ENCODE measurements around the gene C11orf86. TPM values are rescaled to one million over a fixed set of nuclear protein-coding genes. Genes with fewer than 3 reads are reported as not detected.

C11orf86 gene
- total RNA-seq, 2 experiments from 2014 or later: not detected

DNA sequence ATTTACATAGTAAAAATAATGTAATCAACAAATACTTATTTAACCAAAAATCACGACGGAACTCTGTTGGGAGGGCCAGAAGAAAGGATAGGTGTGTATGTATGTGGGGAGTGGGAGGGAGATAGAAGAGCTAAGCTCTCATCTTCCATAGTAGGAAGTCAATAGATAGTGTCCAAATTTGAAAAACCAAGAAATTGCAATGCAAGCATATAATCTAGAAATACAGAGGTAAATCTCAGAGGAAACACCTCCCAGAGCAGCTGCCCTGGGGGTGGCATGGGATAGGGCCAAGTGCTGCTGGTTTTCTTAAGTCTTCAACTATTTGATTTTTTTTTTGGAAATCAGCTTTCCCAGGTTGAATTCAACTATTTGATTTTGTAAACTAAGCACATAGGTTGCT is 16.9 kb downstream of the C11orf86 start:
- H3K4me1 Mint-ChIP-seq (ENCODE audit: low read depth): no peaks in the 10 kb centered on the region
- TF ChIP-seq, protein P1, sequence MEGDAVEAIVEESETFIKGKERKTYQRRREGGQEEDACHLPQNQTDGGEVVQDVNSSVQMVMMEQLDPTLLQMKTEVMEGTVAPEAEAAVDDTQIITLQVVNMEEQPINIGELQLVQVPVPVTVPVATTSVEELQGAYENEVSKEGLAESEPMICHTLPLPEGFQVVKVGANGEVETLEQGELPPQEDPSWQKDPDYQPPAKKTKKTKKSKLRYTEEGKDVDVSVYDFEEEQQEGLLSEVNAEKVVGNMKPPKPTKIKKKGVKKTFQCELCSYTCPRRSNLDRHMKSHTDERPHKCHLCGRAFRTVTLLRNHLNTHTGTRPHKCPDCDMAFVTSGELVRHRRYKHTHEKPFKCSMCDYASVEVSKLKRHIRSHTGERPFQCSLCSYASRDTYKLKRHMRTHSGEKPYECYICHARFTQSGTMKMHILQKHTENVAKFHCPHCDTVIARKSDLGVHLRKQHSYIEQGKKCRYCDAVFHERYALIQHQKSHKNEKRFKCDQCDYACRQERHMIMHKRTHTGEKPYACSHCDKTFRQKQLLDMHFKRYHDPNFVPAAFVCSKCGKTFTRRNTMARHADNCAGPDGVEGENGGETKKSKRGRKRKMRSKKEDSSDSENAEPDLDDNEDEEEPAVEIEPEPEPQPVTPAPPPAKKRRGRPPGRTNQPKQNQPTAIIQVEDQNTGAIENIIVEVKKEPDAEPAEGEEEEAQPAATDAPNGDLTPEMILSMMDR (IDR thresholded peaks at IDR 0.05): no peak
- intact Hi-C loops (cut with micrococcal nuclease): no loop called here
- peaks cover 12% of the 10 kb centered on the region for H3K27me3 Mint-ChIP-seq
- no peak for ATAC-seq
- H3K9me3 Mint-ChIP-seq: no peaks in the 10 kb centered on the region
- POLR2A ChIA-PET: no interaction called here
- no peaks in the 10 kb centered on the region for H3K36me3 Mint-ChIP-seq (ENCODE audit: low read depth)
- H3K4me3 Mint-ChIP-seq: no peak overlapping the region
- CTCF ChIA-PET: interaction anchor here (1.4 kb wide), 1 partner anchor 16 kb away, joined by 3 read pairs; no protein-coding TSS in a partner anchor
- no peak for DNase-seq
- no peak overlapping the region for H3K27ac Mint-ChIP-seq

DNA sequence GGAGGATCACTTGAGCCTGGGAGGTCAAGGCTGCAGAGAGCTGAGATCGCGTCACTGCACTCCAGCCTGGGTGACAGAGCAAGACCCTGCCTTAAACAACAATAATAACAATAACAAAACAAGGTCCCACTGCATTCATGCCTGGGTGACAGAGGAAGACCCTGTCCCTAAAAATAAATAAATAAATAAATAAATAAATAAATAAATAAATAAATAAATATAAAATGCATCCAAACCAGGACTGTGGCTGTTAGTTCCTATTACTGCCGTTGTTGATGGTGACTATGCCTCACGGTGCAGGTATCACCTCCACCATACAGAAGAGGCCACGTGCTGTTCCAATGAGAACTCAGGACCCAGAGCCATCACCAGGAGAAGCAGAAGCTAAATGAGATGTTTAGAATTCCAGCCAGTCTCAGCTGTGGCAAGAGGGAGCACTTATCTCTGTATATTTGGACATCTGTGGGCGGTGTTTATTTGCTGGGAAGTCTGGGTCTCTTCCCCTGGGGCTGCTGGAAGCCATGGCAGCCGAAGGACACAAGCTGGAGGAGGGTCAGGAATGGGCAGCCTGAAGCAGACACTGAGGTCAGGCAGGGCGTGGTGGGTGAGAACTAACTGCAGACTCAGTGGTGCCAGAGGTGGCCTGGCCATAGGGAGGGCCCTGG is 21.6 kb downstream of the C11orf86 start:
- CTCF ChIA-PET: no interaction called here
- H3K4me3 Mint-ChIP-seq: no peak overlapping the region
- intact Hi-C loops (cut with micrococcal nuclease): no loop called here
- H3K4me1 Mint-ChIP-seq (ENCODE audit: low read depth): no peaks in the 10 kb centered on the region
- TF ChIP-seq, protein P1 (IDR thresholded peaks at IDR 0.05): no peak
- DNase-seq (no peak), ATAC-seq (no peak)
- H3K36me3 Mint-ChIP-seq (ENCODE audit: low read depth): no peaks in the 10 kb centered on the region
- no peaks in the 10 kb centered on the region for H3K9me3 Mint-ChIP-seq
- peaks cover 9% of the 10 kb centered on the region for H3K27me3 Mint-ChIP-seq
- POLR2A ChIA-PET: no interaction called here
- no peak overlapping the region for H3K27ac Mint-ChIP-seq

DNA sequence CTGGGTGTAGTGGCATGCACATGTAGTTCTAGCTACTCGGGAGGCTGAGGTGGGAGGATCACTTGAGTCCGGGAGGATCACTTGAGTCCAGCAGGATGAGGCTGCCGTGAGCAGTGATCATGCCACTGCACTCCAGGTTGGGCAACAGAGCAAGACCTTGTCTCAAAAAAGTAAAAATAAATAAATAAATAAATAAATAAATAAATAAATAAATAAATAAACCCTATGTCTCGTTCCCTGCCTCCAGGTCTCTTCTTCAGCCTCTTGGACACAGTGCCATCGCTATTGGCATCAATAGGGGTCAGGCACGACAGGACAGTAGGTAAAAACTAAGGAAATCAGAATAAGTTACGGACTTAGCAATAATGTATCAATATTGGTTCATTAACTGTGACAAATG is 24.5 kb downstream of the C11orf86 start:
- ChIA-PET POLR2A (no interaction called here), CTCF (no interaction called here)
- ATAC-seq (no peak), DNase-seq (no peak)
- H3K27me3 Mint-ChIP-seq: peaks cover 3% of the 10 kb centered on the region
- TF ChIP-seq, protein P1 (IDR thresholded peaks at IDR 0.05): no peak
- H3K27ac Mint-ChIP-seq: no peak overlapping the region
- no peak overlapping the region for H3K4me3 Mint-ChIP-seq
- intact Hi-C loops (cut with micrococcal nuclease): no loop called here
- H3K9me3 Mint-ChIP-seq: no peaks in the 10 kb centered on the region
- no peaks in the 10 kb centered on the region for H3K4me1 Mint-ChIP-seq (ENCODE audit: low read depth)
- H3K36me3 Mint-ChIP-seq (ENCODE audit: low read depth): no peaks in the 10 kb centered on the region

GRCh38 chr11:67001332-67001731 is 26.2 kb downstream of the C11orf86 start:
- ATAC-seq (no peak), DNase-seq (no peak)
- TF ChIP-seq, protein P1 (IDR thresholded peaks at IDR 0.05): no peak
- POLR2A ChIA-PET: no interaction called here
- H3K36me3 Mint-ChIP-seq (ENCODE audit: low read depth): no peaks in the 10 kb centered on the region
- intact Hi-C loops (cut with micrococcal nuclease): no loop called here
- H3K4me3 Mint-ChIP-seq: no peak overlapping the region
- CTCF ChIA-PET: no interaction called here
- H3K27me3 Mint-ChIP-seq: peaks cover 3% of the 10 kb centered on the region
- H3K9me3 Mint-ChIP-seq: no peaks in the 10 kb centered on the region
- peaks cover 1% of the 10 kb centered on the region for H3K4me1 Mint-ChIP-seq (ENCODE audit: low read depth)
- H3K27ac Mint-ChIP-seq: no peak overlapping the region

DNA sequence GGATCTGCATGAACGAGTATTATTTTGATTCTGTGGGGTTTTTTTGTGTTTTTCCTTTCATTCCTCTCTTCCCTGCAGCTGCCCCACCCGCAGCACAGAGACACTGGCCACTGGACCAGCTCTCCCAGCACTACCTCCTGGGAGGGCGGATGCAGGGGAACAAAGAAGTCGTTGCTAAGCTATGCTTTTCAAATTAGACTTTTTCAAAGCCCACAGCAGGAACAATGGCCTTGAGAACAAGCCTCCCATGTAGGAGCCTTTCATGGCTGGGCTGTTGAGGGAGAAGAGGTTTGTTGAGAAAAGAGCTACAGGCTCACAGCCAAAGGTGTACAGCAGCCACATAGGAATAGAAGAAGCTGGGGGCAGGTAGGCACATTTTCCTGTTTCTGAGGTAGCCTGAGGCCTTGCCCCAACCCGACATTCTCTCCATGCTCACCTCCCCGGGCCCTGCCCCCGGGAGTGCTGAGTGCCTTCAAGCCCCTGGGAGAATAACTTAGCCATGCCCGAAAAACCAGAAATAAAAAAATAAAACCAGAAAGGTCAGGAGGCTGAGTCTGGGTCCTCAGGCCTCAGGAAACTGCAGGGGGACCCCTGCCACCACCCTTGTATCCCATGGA is 27.3 kb downstream of the C11orf86 start:
- ChIA-PET CTCF (no interaction called here), POLR2A (no interaction called here)
- H3K27me3 Mint-ChIP-seq: no peaks in the 10 kb centered on the region

More for the DNA sequence above, 27.3 kb downstream of the C11orf86 start:
- Mint-ChIP-seq H3K4me1 (ENCODE audit: low read depth) (peaks cover 2% of the 10 kb centered on the region), H3K36me3 (ENCODE audit: low read depth) (no peaks in the 10 kb centered on the region), H3K27ac (no peak overlapping the region), H3K9me3 (no peaks in the 10 kb centered on the region), H3K4me3 (no peak overlapping the region)
- DNase-seq: no peak
- TF ChIP-seq, protein P1 (IDR thresholded peaks at IDR 0.05): no peak
- intact Hi-C loops (cut with micrococcal nuclease): no loop called here
- no peak for ATAC-seq
